ENCODE data around the gene BANP.

- TF ChIP-seq CTCF (IDR thresholded peaks at IDR 0.05) (no peak), EZH2phosphoT487 (IDR thresholded peaks at IDR 0.05) (no peak), EZH2 (IDR thresholded peaks at IDR 0.05) (no peak)
These were observed 12.9 kb downstream of the BANP start for GRCh38 chr16:87964049-87964659.

All from neural progenitor cell (in vitro differentiated cells).